ENCODE results near the gene TRABD2B. TPM values are rescaled to one million over a fixed set of nuclear protein-coding genes. Genes with fewer than 3 reads are reported as not detected.

The TRABD2B gene
- total RNA-seq, 1 donor from 2014 or later, result not detected

- H3K4me3 Mint-ChIP-seq (ENCODE audit: unreplicated experiment), result no peak overlapping the region
- no peaks in the 10 kb centered on the region for H3K9me3 Mint-ChIP-seq (ENCODE audit: unreplicated experiment)
- H3K36me3 Mint-ChIP-seq (ENCODE audit: unreplicated experiment), result no peaks in the 10 kb centered on the region
- H3K27me3 Mint-ChIP-seq (ENCODE audit: unreplicated experiment), result peaks cover 8% of the 10 kb centered on the region
- no peak for TF ChIP-seq CTCF (IDR thresholded peaks at IDR 0.05)
- no peaks in the 10 kb centered on the region for H3K4me1 Mint-ChIP-seq (ENCODE audit: unreplicated experiment)
- H3K27ac Mint-ChIP-seq (ENCODE audit: unreplicated experiment), result no peak overlapping the region
- no peak for DNase-seq (ENCODE audit: extremely low spot score, unreplicated experiment)
Measured at GRCh38 chr1:47938520-47938919, 58.7 kb downstream of the TRABD2B start.

GRCh38 chr1:47937586-47938254, 59.5 kb downstream of the TRABD2B start:
- no peak overlapping the region for H3K4me3 Mint-ChIP-seq (ENCODE audit: unreplicated experiment)
- peaks cover 7% of the 10 kb centered on the region for H3K27me3 Mint-ChIP-seq (ENCODE audit: unreplicated experiment)
- H3K27ac Mint-ChIP-seq (ENCODE audit: unreplicated experiment), result no peak overlapping the region
- no peaks in the 10 kb centered on the region for H3K9me3 Mint-ChIP-seq (ENCODE audit: unreplicated experiment)
- no peak for DNase-seq (ENCODE audit: extremely low spot score, unreplicated experiment)
- H3K36me3 Mint-ChIP-seq (ENCODE audit: unreplicated experiment), result no peaks in the 10 kb centered on the region
- H3K4me1 Mint-ChIP-seq (ENCODE audit: unreplicated experiment), result no peaks in the 10 kb centered on the region
- TF ChIP-seq CTCF (IDR thresholded peaks at IDR 0.05), result no peak

- DNase-seq (ENCODE audit: extremely low spot score, unreplicated experiment), result no peak
- no peak overlapping the region for H3K27ac Mint-ChIP-seq (ENCODE audit: unreplicated experiment)
- no peak overlapping the region for H3K4me3 Mint-ChIP-seq (ENCODE audit: unreplicated experiment)
Measured at GRCh38 chr1:47936916-47937551, 60.2 kb downstream of the TRABD2B start.

GRCh38 chr1:47935856-47936255, 61.3 kb downstream of the TRABD2B start:
- H3K27ac Mint-ChIP-seq (ENCODE audit: unreplicated experiment), result no peak overlapping the region
- H3K27me3 Mint-ChIP-seq (ENCODE audit: unreplicated experiment), result peaks cover 11% of the 10 kb centered on the region
- no peaks in the 10 kb centered on the region for H3K4me1 Mint-ChIP-seq (ENCODE audit: unreplicated experiment)
- no peak for TF ChIP-seq CTCF (IDR thresholded peaks at IDR 0.05)
- DNase-seq (ENCODE audit: extremely low spot score, unreplicated experiment), result no peak
- no peaks in the 10 kb centered on the region for H3K9me3 Mint-ChIP-seq (ENCODE audit: unreplicated experiment)
- H3K4me3 Mint-ChIP-seq (ENCODE audit: unreplicated experiment), result no peak overlapping the region
- no peaks in the 10 kb centered on the region for H3K36me3 Mint-ChIP-seq (ENCODE audit: unreplicated experiment)

More at GRCh38 chr1:47936916-47937551, 60.2 kb downstream of the TRABD2B start:
- Mint-ChIP-seq H3K4me1 (ENCODE audit: unreplicated experiment) (no peaks in the 10 kb centered on the region), H3K36me3 (ENCODE audit: unreplicated experiment) (no peaks in the 10 kb centered on the region), H3K9me3 (ENCODE audit: unreplicated experiment) (no peaks in the 10 kb centered on the region), H3K27me3 (ENCODE audit: unreplicated experiment) (peaks cover 10% of the 10 kb centered on the region)
- no peak for TF ChIP-seq CTCF (IDR thresholded peaks at IDR 0.05)

- Mint-ChIP-seq H3K4me3 (ENCODE audit: unreplicated experiment) (no peak overlapping the region), H3K9me3 (ENCODE audit: unreplicated experiment) (no peaks in the 10 kb centered on the region), H3K27ac (ENCODE audit: unreplicated experiment) (no peak overlapping the region), H3K27me3 (ENCODE audit: unreplicated experiment) (peaks cover 11% of the 10 kb centered on the region), H3K36me3 (ENCODE audit: unreplicated experiment) (no peaks in the 10 kb centered on the region), H3K4me1 (ENCODE audit: unreplicated experiment) (no peaks in the 10 kb centered on the region)
- no peak for TF ChIP-seq CTCF (IDR thresholded peaks at IDR 0.05)
- no peak for DNase-seq (ENCODE audit: extremely low spot score, unreplicated experiment)
Measured at GRCh38 chr1:47935163-47935562, 62.0 kb downstream of the TRABD2B start.

Data from osteocyte (in vitro differentiated cells).